A549 (cell line): ENCODE measurements around the gene TMC7. TPM values are rescaled to one million over a fixed set of nuclear protein-coding genes. Genes with fewer than 3 reads are reported as not detected.
A peak's percentile ranks its signal among the peaks of the same experiment; 100 is the strongest.

ENCODE experiments used
- ATAC-seq, 2 experiments: fragments of 200-7000 bp in 1 of 2; fragments of >200 bp in 1 of 2; cut with Nextera tagmentation in 1 of 2; cut with Tn5 transposase in 1 of 2; 3 replicates each; pipeline versions ENCODE4 v1.8.0 to v1.9.1; 2018 to 2020; ENCODE audit warnings: mild to moderate bottlenecking in 1 of 2, moderate library complexity in 1 of 2
- CTCF ChIA-PET: fragments of 300-600 bp; sonication (Branson Sonifier 250); formaldehyde crosslinking; extraction: SDS; loops from one replicate; lab custom pipeline; 2021; ENCODE audit warnings: antibody characterized with exemption, inconsistent platforms; lab: Yijun Ruan, JAX
- POLR2A ChIA-PET: fragments of 350-600 bp; formaldehyde crosslinking; extraction: SDS; loops from one replicate; lab custom pipeline; 2021; ENCODE audit warnings: antibody characterized with exemption, inconsistent platforms; lab: Yijun Ruan, JAX
- DNase-seq, 2 experiments: peaks; one replicate each; pipeline versions ENCODE4 v3.0.0 to v3.0.0-alpha.2; 2011 to 2016; ENCODE audit warnings: low read depth in 1 of 2, low spot score in 1 of 2
- FAIRE-seq: peaks from 2 replicates; lab custom pipeline; 2011; peaks lifted over from hg19 to GRCh38; lab: Jason Lieb, UNC
- H3K27ac ChIP-seq, 2 experiments: fragments of >200 bp; sonication (Bioruptor Twin); formaldehyde crosslinking; 3 replicates each; pipeline ENCODE4 v1.5.1; 2016 to 2017
- H3K4me1 ChIP-seq: fragments of >200 bp; sonication (Bioruptor Twin); formaldehyde crosslinking; 3 replicates; pipeline ENCODE4 v1.6.1; 2016
- H3K4me2 ChIP-seq: fragments of >200 bp; sonication (Bioruptor Twin); formaldehyde crosslinking; 3 replicates; pipeline ENCODE4 v1.6.1; 2016
- H3K4me3 ChIP-seq: fragments of >200 bp; sonication (Bioruptor Twin); formaldehyde crosslinking; 3 replicates; pipeline ENCODE4 v1.5.1; 2016
- H3K9me3 ChIP-seq: fragments of >200 bp; sonication (Bioruptor Twin); formaldehyde crosslinking; 3 replicates; pipeline ENCODE4 v1.6.1; 2016
- CBX8 ChIP-seq: fragments of 200-600 bp; sonication (generic); IDR thresholded peaks from 2 replicates; pipeline ENCODE4 v1.6.1; 2016
- CEBPB ChIP-seq, 2 experiments: fragments of >200 bp in 1 of 2; sonication (Bioruptor Twin) in 1 of 2; formaldehyde crosslinking in 1 of 2; IDR thresholded peaks; 2 replicates each; pipeline ENCODE4 v1.6.1; 2012 to 2016
- CHD2 ChIP-seq: fragments of 150-350 bp; IDR thresholded peaks from 2 replicates; pipeline ENCODE4 v1.6.1; 2014; ENCODE audit warnings: low read length; ENCODE audit not compliant: partially characterized antibody
- EHF ChIP-seq: fragments of 250-450 bp; sonication (Bioruptor Pico); IDR thresholded peaks from 2 replicates; pipeline ENCODE4 v1.5.0; 2020; ENCODE audit warnings: mild to moderate bottlenecking
- EP300 ChIP-seq, 2 experiments: fragments of >200 bp; sonication (Bioruptor Twin); formaldehyde crosslinking; IDR thresholded peaks; 2 replicates in 1 of 2; 3 replicates in 1 of 2; pipeline ENCODE4 v1.6.1; 2016 to 2017
- FOSL2 ChIP-seq, 2 experiments: fragments of 450-650 bp in 1 of 2; fragments of >200 bp in 1 of 2; sonication (Bioruptor Twin) in 1 of 2; formaldehyde crosslinking; IDR thresholded peaks; 2 replicates each; pipeline versions ENCODE4 v1.5.0 to v1.6.1; 2016 to 2020; ENCODE audit warnings: mild to moderate bottlenecking in 1 of 2, moderate library complexity in 1 of 2
- FOXS1 ChIP-seq: fragments of 250-450 bp; sonication (Bioruptor Pico); IDR thresholded peaks from 2 replicates; pipeline ENCODE4 v1.5.0; 2020; ENCODE audit warnings: mild to moderate bottlenecking, moderate library complexity
- GATA3 ChIP-seq: IDR thresholded peaks from 2 replicates; pipeline ENCODE4 v1.6.1; 2012; ENCODE audit warnings: borderline replicate concordance
- HDAC2 ChIP-seq: fragments of 200-600 bp; sonication (generic); IDR thresholded peaks from 2 replicates; pipeline ENCODE4 v1.6.1; 2016
- HEYL ChIP-seq: fragments of 250-450 bp; sonication (Bioruptor Pico); IDR thresholded peaks from 2 replicates; pipeline ENCODE4 v1.8.0; 2021; ENCODE audit warnings: mild to moderate bottlenecking, moderate library complexity
- HOXA7 ChIP-seq: fragments of 250-450 bp; sonication (Bioruptor Pico); IDR thresholded peaks from 2 replicates; pipeline ENCODE4 v1.5.0; 2020; ENCODE audit warnings: mild to moderate bottlenecking, moderate library complexity
- HOXB13 ChIP-seq: fragments of 250-450 bp; sonication (Bioruptor Pico); IDR thresholded peaks from 2 replicates; pipeline ENCODE4 v1.5.0; 2020; ENCODE audit warnings: low read depth, mild to moderate bottlenecking, moderate library complexity
- JUN ChIP-seq, 2 experiments: fragments of >200 bp; sonication (Bioruptor Twin); formaldehyde crosslinking; IDR thresholded peaks; 2 replicates in 1 of 2; 3 replicates in 1 of 2; pipeline ENCODE4 v1.6.1; 2016 to 2017
- KDM1A ChIP-seq: fragments of 200-600 bp; sonication (generic); IDR thresholded peaks from 2 replicates; pipeline ENCODE4 v1.6.1; 2016; ENCODE audit warnings: low read depth, mild to moderate bottlenecking
- KDM5A ChIP-seq: fragments of 200-600 bp; sonication (generic); IDR thresholded peaks from 2 replicates; pipeline ENCODE4 v1.6.1; 2016; ENCODE audit warnings: antibody characterized with exemption, mild to moderate bottlenecking
- MAFK ChIP-seq: fragments of 450-650 bp; IDR thresholded peaks from 2 replicates; pipeline ENCODE4 v1.6.1; 2014; ENCODE audit not compliant: partially characterized antibody
- NPAS2 ChIP-seq: fragments of 250-450 bp; sonication (Bioruptor Pico); IDR thresholded peaks from 2 replicates; pipeline ENCODE4 v1.8.0; 2022; ENCODE audit warnings: mild to moderate bottlenecking, moderate library complexity, borderline replicate concordance
- NR3C1 ChIP-seq: fragments of >200 bp; sonication (Bioruptor Twin); formaldehyde crosslinking; IDR thresholded peaks from 3 replicates; pipeline ENCODE4 v1.6.1; 2017
- POLR2AphosphoS2 ChIP-seq: conservative IDR thresholded peaks from 2 replicates; pipeline ENCODE4 v1.6.1; 2012; ENCODE audit warnings: low read length, improper control_type of control experiment, inconsistent platforms
- RCOR1 ChIP-seq: fragments of 150-350 bp; IDR thresholded peaks from 2 replicates; pipeline ENCODE4 v1.6.1; 2014; ENCODE audit warnings: antibody characterized with exemption, low read length, low read depth
- REST ChIP-seq: fragments of 200-600 bp; sonication (generic); IDR thresholded peaks from 2 replicates; pipeline ENCODE4 v1.6.1; 2016; ENCODE audit warnings: antibody characterized with exemption, mild to moderate bottlenecking, moderate library complexity
- RFX5 ChIP-seq: fragments of 450-650 bp; IDR thresholded peaks from 2 replicates; pipeline ENCODE4 v1.7.1; 2014; ENCODE audit warnings: antibody characterized with exemption, mild to moderate bottlenecking, moderate library complexity
- RNF2 ChIP-seq: fragments of 200-600 bp; sonication (generic); IDR thresholded peaks from 2 replicates; pipeline ENCODE4 v1.6.1; 2016; ENCODE audit warnings: low read depth, mild to moderate bottlenecking, antibody characterized with exemption, moderate library complexity, borderline replicate concordance
- SMC3 ChIP-seq: fragments of >200 bp; sonication (Bioruptor Twin); formaldehyde crosslinking; IDR thresholded peaks from 3 replicates; pipeline ENCODE4 v1.6.1; 2018; ENCODE audit warnings: inconsistent platforms
- TFCP2L1 ChIP-seq: fragments of 250-450 bp; sonication (Bioruptor Pico); IDR thresholded peaks from 2 replicates; pipeline ENCODE4 v1.5.0; 2021; ENCODE audit warnings: mild to moderate bottlenecking
- ZNF302 ChIP-seq: fragments of 250-450 bp; sonication (Bioruptor Pico); IDR thresholded peaks from 2 replicates; pipeline ENCODE4 v1.9.0; 2021; ENCODE audit warnings: inconsistent platforms, mild to moderate bottlenecking, moderate library complexity
- WGBS: methylation state at CpG from one replicate; pipeline ENCODE4 v1.1.6; 2017; ENCODE audit errors: missing lambda C conversion rate; 5-methylcytosine and 5-hydroxymethylcytosine counted together
- polyA plus RNA-seq, 4 experiments: library from polyadenylated mRNA; depleted of rRNA in 3 of 4; stranded (reverse); fragments of >200 nt; fragmentation: RNase III in 1 of 4; extraction: RNeasy Plus Mini Kit Qiagen cat#74134 plus additional on column Dnase treatment in 1 of 4; gene quantifications; 2 replicates in 3 of 4; 3 replicates in 1 of 4; pipeline ENCODE4 v1.2.3, GENCODE V29; 2011 to 2017

The TMC7 gene
- polyA plus RNA-seq, 2 of the 4 experiments (the other 2 are of a cell fraction) = 7.0 to 9.4 TPM

- no peak for DNase-seq
- TF ChIP-seq CEBPB (IDR thresholded peaks at IDR 0.05) (no peak), MAFK (no peak), HDAC2 (no peak), ZNF302 (CRISPR knock-in tag) (no peak), FOXS1 (no peak), SMC3 (no peak), EP300 (IDR thresholded peaks at IDR 0.05) (no peak), TFCP2L1 (CRISPR knock-in tag) (no peak), FOSL2 (IDR thresholded peaks at IDR 0.05) (no peak), FOSL2 (CRISPR knock-in tag; IDR thresholded peaks at IDR 0.05) (no peak), HOXA7 (CRISPR knock-in tag) (no peak), CBX8 (no peak), REST (no peak), HEYL (CRISPR knock-in tag) (no peak), NR3C1 (no peak), CHD2 (no peak)
- CTCF ChIA-PET = interaction anchor here (0.6 to 5.6 kb wide), 5 partner anchors 9 to 1449 kb away, joined by 3 to 34 read pairs (median 4); partner anchors contain the start of gene ARL6IP1
- no peak for FAIRE-seq
- Histone ChIP-seq H3K27ac (no peak overlapping the region), H3K4me3 (no peak overlapping the region), H3K9me3 (no peaks in the 10 kb centered on the region), H3K4me2 (no peak overlapping the region), H3K4me1 (no peaks in the 10 kb centered on the region)
- ATAC-seq = peak in 1 of 2 experiments; percentile 24; a peak in 1 of 6 replicates
- WGBS = 68% methylated on average over 2 of the region's 2 CpGs
- POLR2A ChIA-PET = interaction anchor here (1.0 kb wide), 1 partner anchor 157 kb away, joined by 6 read pairs; the partner anchor contains the start of gene ARL6IP1
Observed at GRCh38 chr16:18958621-18959029, 25.1 kb upstream of the TMC7 start.

GRCh38 chr16:18959031-18959505 lies 24.7 kb upstream of the TMC7 start:
- TF ChIP-seq NPAS2 (CRISPR knock-in tag) = no peak
- TF ChIP-seq CEBPB (IDR thresholded peaks at IDR 0.05) = no peak
- TF ChIP-seq RCOR1 = no peak
- no peak for TF ChIP-seq HOXB13 (CRISPR knock-in tag)
- TF ChIP-seq JUN (IDR thresholded peaks at IDR 0.05) = no peak
- no peak for TF ChIP-seq RFX5
- TF ChIP-seq KDM5A = no peak
- TF ChIP-seq KDM1A = no peak
- TF ChIP-seq RNF2 = no peak
- no peak for TF ChIP-seq TFCP2L1 (CRISPR knock-in tag)
- TF ChIP-seq POLR2AphosphoS2 = no peak
- TF ChIP-seq EHF (CRISPR knock-in tag) = no peak
- no peak for TF ChIP-seq NR3C1
- no peak for TF ChIP-seq GATA3
- TF ChIP-seq, all 56 proteins: peak for 0
- H3K4me1 ChIP-seq = no peaks in the 10 kb centered on the region
- DNase-seq = no peak
- ChIA-PET POLR2A (interaction anchor here (1.0 kb wide), 1 partner anchor 158 kb away, joined by 6 read pairs; the partner anchor contains the start of gene ARL6IP1), CTCF (interaction anchor here (0.5 to 5.6 kb wide), 5 partner anchors 9 to 1448 kb away, joined by 3 to 34 read pairs (median 4); partner anchors contain the start of gene ARL6IP1)
- ATAC-seq = peak in 1 of 2 experiments; percentile 24; a peak in 2 of 6 replicates
- 70% methylated on average over 2 of the region's 2 CpGs for WGBS
- no peak overlapping the region for H3K27ac ChIP-seq
- no peak overlapping the region for H3K4me2 ChIP-seq
- FAIRE-seq = no peak
- H3K9me3 ChIP-seq = no peaks in the 10 kb centered on the region
- H3K4me3 ChIP-seq = no peak overlapping the region
